Subcutaneous abdominal adipose tissue (tissue), 5 donors: ENCODE data around the gene DCN.

Source experiments
- H3K27ac ChIP-seq: one replicate; pipeline ENCODE4 v1.7.0; 2013; ENCODE audit warnings: low read depth, mild to moderate bottlenecking, inconsistent platforms, low read length, moderate library complexity
- H3K27me3 ChIP-seq, 5 donors: one replicate each; pipeline ENCODE4 v1.7.0; 2013; ENCODE audit warnings: low read length in 5 of 5, inconsistent platforms in 1 of 5; ENCODE audit not compliant: control insufficient read depth in 5 of 5, insufficient read depth in 4 of 5
- H3K36me3 ChIP-seq, 5 donors: one replicate each; pipeline ENCODE4 v1.7.0; 2013; ENCODE audit warnings: low read length in 5 of 5; ENCODE audit not compliant: control insufficient read depth in 5 of 5, insufficient read depth in 5 of 5
- H3K4me1 ChIP-seq, 5 donors: one replicate each; pipeline ENCODE4 v1.7.0; 2013; ENCODE audit warnings: low read length in 5 of 5, mild to moderate bottlenecking in 3 of 5, moderate library complexity in 1 of 5; ENCODE audit not compliant: control insufficient read depth in 5 of 5, insufficient read depth in 5 of 5
- H3K4me3 ChIP-seq, 5 donors: one replicate each; pipeline ENCODE4 v1.7.0; 2013; ENCODE audit warnings: low read length in 5 of 5, low read depth in 1 of 5
- H3K9ac ChIP-seq, 5 donors: one replicate each; pipeline ENCODE4 v1.7.0; 2013; ENCODE audit warnings: low read length in 5 of 5, mild to moderate bottlenecking in 4 of 5, moderate library complexity in 3 of 5
- H3K9me3 ChIP-seq, 5 donors: one replicate each; pipeline ENCODE4 v1.7.0; 2013; ENCODE audit warnings: low read length in 5 of 5; ENCODE audit not compliant: control insufficient read depth in 5 of 5
- donor health status: healthy.
- donor health status: healthy.
- donor health status: healthy.
- donor health status: healthy.
- donor health status: healthy.

The DCN gene

DNA sequence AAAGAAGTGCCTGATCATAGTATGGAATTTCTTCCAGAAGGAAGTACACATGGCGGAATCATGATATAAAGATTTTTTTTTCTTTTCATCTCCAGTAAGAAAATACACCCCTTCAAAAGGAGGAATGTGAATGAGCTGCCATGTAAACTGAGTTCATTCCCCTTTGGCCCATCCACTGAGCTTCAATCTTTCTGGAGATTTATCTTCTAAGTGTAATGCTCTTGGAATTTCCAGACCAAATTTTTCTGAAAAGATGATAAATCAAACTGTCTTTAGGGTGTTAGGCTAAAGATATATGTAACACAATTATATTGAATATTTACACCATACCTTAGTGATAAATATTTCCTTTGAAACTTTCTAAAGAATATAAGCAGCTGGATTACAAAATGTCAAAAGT is 5.2 kb downstream of the DCN start:
- Histone ChIP-seq H3K9ac (no peak overlapping the region), H3K27ac (no peak overlapping the region), H3K4me1 (peaks cover 0 to 2% (median 0%) of the 10 kb centered on the region in 5 donors), H3K36me3 (no peaks in the 10 kb centered on the region), H3K27me3 (peaks cover 0 to 4% (median 0%) of the 10 kb centered on the region in 5 donors), H3K4me3 (peak overlapping the region in 4 of 5 donors; percentile 35 to 70 (median 50)), H3K9me3 (no peaks in the 10 kb centered on the region)

GRCh38 chr12:91176915-91177314 is 5.7 kb downstream of the DCN start:
- H3K4me1 ChIP-seq, result peaks cover 0 to 2% (median 0%) of the 10 kb centered on the region in 5 donors
- H3K9me3 ChIP-seq, result no peaks in the 10 kb centered on the region
- no peak overlapping the region for H3K27ac ChIP-seq
- H3K27me3 ChIP-seq, result peaks cover 0 to 4% (median 0%) of the 10 kb centered on the region in 5 donors
- no peaks in the 10 kb centered on the region for H3K36me3 ChIP-seq
- peak overlapping the region in 4 of 5 donors; percentile 35 to 70 (median 50) for H3K4me3 ChIP-seq
- H3K9ac ChIP-seq, result no peak overlapping the region

DNA sequence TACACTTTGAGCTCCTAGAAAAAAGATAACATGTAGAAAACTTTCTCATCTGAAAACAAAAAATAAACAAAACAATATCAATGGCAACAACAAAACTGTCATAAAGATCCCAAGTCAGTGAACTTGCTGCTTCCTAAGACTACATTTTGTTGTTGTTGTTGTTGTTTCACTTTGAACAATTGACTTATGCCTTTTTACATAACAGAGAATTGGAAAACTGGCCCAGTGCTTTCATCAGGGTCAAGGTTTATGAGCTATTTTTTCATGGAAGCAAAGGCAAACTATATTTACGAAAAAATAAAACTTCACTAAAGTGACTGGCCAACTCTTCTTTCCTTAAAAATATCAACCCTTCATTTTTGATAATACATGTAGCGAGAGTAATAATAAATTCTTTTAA is 6.3 kb downstream of the DCN start:
- Histone ChIP-seq H3K27ac (no peak overlapping the region), H3K27me3 (peaks cover 0 to 4% (median 0%) of the 10 kb centered on the region in 5 donors), H3K9ac (no peak overlapping the region), H3K4me1 (peaks cover 0 to 2% (median 0%) of the 10 kb centered on the region in 5 donors), H3K36me3 (peaks cover 0 to 3% (median 0%) of the 10 kb centered on the region in 5 donors), H3K4me3 (peak overlapping the region in 4 of 5 donors; percentile 35 to 70 (median 47)), H3K9me3 (no peaks in the 10 kb centered on the region)

- Histone ChIP-seq H3K27me3 (no peaks in the 10 kb centered on the region), H3K27ac (no peak overlapping the region), H3K4me3 (peak overlapping the region in 4 of 5 donors; percentile 5 to 54 (median 21)), H3K36me3 (peaks cover 0 to 4% (median 0%) of the 10 kb centered on the region in 5 donors), H3K9me3 (no peaks in the 10 kb centered on the region), H3K9ac (no peak overlapping the region), H3K4me1 (peaks cover 0 to under 1% (median 0%) of the 10 kb centered on the region in 5 donors)
These were observed 9.5 kb downstream of the DCN start for GRCh38 chr12:91173124-91173523.

- no peaks in the 10 kb centered on the region for H3K4me1 ChIP-seq
- H3K36me3 ChIP-seq, result peaks cover 0 to 4% (median 0%) of the 10 kb centered on the region in 5 donors
- no peaks in the 10 kb centered on the region for H3K9me3 ChIP-seq
- H3K27me3 ChIP-seq, result no peaks in the 10 kb centered on the region
- H3K27ac ChIP-seq, result no peak overlapping the region
- H3K9ac ChIP-seq, result no peak overlapping the region
- H3K4me3 ChIP-seq, result peak overlapping the region in 1 of 5 donors; percentile 19
These were observed 10.5 kb downstream of the DCN start for GRCh38 chr12:91172096-91172495.

- Histone ChIP-seq H3K36me3 (peaks cover 0 to 4% (median 0%) of the 10 kb centered on the region in 5 donors), H3K9me3 (no peaks in the 10 kb centered on the region), H3K9ac (no peak overlapping the region), H3K27me3 (no peaks in the 10 kb centered on the region), H3K4me1 (no peaks in the 10 kb centered on the region), H3K27ac (no peak overlapping the region), H3K4me3 (peak overlapping the region in 1 of 5 donors; percentile 27)
These were observed 11.1 kb downstream of the DCN start for GRCh38 chr12:91171476-91171875.

- peaks cover 0 to 2% (median 0%) of the 10 kb centered on the region in 5 donors for H3K4me1 ChIP-seq
- H3K27me3 ChIP-seq, result no peaks in the 10 kb centered on the region
- no peak overlapping the region for H3K27ac ChIP-seq
- H3K4me3 ChIP-seq, result no peak overlapping the region
- no peak overlapping the region for H3K9ac ChIP-seq
- peaks cover 0 to 5% (median 0%) of the 10 kb centered on the region in 5 donors for H3K36me3 ChIP-seq
- H3K9me3 ChIP-seq, result no peaks in the 10 kb centered on the region
These were observed 19.5 kb downstream of the DCN start for GRCh38 chr12:91163116-91163515.

GRCh38 chr12:91161009-91161408 is 21.6 kb downstream of the DCN start:
- Histone ChIP-seq H3K4me1 (peaks cover 0 to 2% (median 0%) of the 10 kb centered on the region in 5 donors), H3K36me3 (peaks cover 0 to 5% (median 0%) of the 10 kb centered on the region in 5 donors), H3K27ac (no peak overlapping the region)

DNA sequence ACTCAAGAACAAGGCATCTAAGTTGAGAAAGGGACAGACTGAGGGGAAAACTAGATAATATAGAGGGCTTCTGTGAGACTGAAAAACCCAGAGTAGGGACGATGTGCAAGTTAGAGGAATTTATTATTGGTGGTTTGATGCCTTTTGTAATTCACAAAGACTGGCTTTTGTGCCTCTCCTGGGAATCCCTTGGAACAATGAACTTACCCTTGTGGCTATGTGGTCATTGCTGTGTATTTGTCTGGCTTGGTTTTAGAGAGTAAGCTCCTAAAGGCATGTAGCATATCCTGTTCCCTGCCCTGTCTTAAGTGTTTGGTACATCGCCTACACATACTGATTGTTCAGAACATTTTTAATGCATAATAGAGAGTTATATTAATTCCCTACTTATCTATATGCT is 26.6 kb downstream of the DCN start:
- H3K4me1 ChIP-seq, result peaks cover 0 to under 1% (median 0%) of the 10 kb centered on the region in 5 donors
- no peak overlapping the region for H3K27ac ChIP-seq
- no peaks in the 10 kb centered on the region for H3K9me3 ChIP-seq
- H3K9ac ChIP-seq, result no peak overlapping the region
- peaks cover 0 to 7% (median 3%) of the 10 kb centered on the region in 5 donors for H3K36me3 ChIP-seq
- no peak overlapping the region for H3K4me3 ChIP-seq
- H3K27me3 ChIP-seq, result no peaks in the 10 kb centered on the region

More at GRCh38 chr12:91161009-91161408, 21.6 kb downstream of the DCN start:
- H3K9me3 ChIP-seq, result no peaks in the 10 kb centered on the region
- no peak overlapping the region for H3K4me3 ChIP-seq
- H3K27me3 ChIP-seq, result no peaks in the 10 kb centered on the region
- H3K9ac ChIP-seq, result no peak overlapping the region

GRCh38 chr12:91154131-91154530 is 28.5 kb downstream of the DCN start:
- H3K4me1 ChIP-seq, result no peaks in the 10 kb centered on the region
- no peak overlapping the region for H3K4me3 ChIP-seq
- H3K9me3 ChIP-seq, result peaks cover 0 to 4% (median 0%) of the 10 kb centered on the region in 5 donors
- no peak overlapping the region for H3K27ac ChIP-seq
- H3K9ac ChIP-seq, result no peak overlapping the region
- no peaks in the 10 kb centered on the region for H3K27me3 ChIP-seq
- H3K36me3 ChIP-seq, result peaks cover 0 to 10% (median 3%) of the 10 kb centered on the region in 5 donors
